GM12872 (cell line): Measurements from ENCODE around the gene CBX2.

Experiments used
- TF ChIP-seq, protein P1 (sequence below): IDR thresholded peaks from 3 replicates; pipeline ENCODE4 v1.5.1; 2011; ENCODE audit warnings: low read depth, mild to moderate bottlenecking, low read length, moderate library complexity; ENCODE audit not compliant: insufficient read depth

CBX2 gene

DNA sequence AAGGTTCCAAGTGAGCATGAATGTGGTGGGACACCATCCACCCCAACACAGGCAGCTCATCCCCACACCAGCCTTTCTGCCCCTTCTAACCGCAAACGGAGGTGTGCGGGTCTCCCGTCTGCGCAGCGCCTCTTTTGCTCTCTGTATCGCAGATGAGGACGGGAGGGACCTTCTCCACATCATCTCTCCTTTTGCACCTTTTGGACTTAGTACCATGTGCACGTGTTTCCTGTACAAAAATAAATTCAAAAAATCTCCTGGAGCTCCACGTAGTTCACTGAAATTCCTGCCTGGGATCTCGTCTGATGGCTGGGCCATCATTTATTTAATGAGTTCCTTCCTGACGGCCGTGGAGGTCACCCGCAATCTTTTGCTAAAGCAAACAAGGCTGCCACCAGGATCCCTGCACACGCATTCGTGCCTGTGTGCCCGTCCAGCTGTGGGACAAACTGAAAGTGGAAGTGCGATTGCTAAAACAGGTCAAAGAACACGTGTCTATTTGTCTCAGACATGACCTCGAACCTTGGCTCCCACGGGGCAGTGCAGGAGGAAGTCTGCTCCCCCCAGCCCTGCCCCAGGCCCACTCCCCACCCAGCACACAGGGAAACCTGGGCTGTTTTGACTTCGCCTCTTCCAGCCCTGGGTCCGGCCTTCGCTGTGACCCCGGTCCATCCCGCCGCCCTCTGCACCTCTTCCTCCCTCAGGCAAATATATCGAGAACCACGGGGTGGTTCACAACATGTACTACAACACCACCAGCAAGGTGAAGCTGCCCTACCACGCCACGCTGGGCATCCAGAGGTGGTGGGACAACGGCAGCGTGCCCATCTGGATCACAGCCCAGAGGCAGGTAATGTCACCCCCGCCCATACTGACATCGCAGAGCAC lies 44.9 kb upstream of the CBX2 start:
- TF ChIP-seq, protein P1, sequence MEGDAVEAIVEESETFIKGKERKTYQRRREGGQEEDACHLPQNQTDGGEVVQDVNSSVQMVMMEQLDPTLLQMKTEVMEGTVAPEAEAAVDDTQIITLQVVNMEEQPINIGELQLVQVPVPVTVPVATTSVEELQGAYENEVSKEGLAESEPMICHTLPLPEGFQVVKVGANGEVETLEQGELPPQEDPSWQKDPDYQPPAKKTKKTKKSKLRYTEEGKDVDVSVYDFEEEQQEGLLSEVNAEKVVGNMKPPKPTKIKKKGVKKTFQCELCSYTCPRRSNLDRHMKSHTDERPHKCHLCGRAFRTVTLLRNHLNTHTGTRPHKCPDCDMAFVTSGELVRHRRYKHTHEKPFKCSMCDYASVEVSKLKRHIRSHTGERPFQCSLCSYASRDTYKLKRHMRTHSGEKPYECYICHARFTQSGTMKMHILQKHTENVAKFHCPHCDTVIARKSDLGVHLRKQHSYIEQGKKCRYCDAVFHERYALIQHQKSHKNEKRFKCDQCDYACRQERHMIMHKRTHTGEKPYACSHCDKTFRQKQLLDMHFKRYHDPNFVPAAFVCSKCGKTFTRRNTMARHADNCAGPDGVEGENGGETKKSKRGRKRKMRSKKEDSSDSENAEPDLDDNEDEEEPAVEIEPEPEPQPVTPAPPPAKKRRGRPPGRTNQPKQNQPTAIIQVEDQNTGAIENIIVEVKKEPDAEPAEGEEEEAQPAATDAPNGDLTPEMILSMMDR = no peak

DNA sequence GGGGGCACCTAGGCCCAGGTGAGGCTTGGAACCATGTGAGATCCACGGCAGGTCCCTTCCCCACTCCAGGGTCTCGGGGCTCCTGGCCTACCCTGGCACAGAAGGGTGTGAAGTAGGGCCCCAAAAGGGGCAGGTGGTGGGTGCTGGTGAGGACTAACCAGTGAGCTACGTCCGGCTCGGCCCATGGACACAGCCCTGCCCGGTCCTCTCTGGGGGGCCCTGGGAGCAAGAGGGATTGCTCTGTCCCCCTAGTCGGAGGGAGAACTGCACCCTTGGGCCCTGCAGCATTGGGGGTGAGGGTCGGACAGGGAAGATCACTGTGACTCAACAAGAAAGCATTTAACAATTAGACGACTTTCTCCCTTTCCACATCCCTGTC lies 44.3 kb upstream of the CBX2 start:
- TF ChIP-seq, protein P1 = no peak

DNA sequence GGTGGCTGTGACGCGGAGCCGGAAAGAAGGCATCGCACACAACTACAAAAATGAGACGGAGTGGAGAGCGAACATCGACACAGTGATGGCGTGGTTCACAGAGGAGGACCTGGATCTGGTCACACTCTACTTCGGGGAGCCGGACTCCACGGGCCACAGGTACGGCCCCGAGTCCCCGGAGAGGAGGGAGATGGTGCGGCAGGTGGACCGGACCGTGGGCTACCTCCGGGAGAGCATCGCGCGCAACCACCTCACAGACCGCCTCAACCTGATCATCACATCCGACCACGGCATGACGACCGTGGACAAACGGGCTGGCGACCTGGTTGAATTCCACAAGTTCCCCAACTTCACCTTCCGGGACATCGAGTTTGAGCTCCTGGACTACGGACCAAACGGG lies 42.9 kb upstream of the CBX2 start:
- TF ChIP-seq, protein P1 = no peak

DNA sequence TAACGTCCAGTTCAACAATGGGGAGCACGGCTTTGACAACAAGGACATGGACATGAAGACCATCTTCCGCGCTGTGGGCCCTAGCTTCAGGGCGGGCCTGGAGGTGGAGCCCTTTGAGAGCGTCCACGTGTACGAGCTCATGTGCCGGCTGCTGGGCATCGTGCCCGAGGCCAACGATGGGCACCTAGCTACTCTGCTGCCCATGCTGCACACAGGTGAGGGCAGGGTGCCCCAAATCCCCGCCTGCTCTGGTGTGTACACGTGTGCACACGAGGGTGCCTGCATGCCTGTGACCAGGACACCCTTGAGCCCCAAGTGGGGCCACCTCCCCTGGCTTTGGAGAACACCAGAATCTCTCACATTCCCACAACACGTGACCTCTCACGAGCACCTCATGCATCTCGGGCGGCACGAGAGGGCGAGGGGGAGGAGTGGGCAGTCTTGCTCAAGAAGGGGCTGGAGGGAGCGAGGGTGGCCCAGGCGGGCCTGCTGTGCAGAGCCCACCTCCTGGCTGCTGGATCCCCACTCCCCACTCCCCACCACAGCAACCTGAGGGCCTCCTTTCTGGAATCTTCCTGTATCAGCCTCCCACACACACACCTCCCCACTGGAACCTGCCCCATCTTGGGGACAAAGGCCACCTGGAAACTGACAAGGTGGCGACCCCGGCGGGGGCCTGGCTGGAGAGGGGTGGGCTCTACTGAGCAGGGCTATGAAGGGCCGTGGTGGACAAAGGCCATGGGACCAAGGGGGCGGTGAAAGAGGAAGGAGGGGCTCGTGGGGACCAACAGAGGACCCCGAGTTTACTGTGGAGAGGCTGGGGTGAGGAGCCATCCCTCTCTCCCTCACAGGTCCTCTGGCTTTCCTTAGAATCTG lies 40.7 kb upstream of the CBX2 start:
- TF ChIP-seq, protein P1 = no peak

DNA sequence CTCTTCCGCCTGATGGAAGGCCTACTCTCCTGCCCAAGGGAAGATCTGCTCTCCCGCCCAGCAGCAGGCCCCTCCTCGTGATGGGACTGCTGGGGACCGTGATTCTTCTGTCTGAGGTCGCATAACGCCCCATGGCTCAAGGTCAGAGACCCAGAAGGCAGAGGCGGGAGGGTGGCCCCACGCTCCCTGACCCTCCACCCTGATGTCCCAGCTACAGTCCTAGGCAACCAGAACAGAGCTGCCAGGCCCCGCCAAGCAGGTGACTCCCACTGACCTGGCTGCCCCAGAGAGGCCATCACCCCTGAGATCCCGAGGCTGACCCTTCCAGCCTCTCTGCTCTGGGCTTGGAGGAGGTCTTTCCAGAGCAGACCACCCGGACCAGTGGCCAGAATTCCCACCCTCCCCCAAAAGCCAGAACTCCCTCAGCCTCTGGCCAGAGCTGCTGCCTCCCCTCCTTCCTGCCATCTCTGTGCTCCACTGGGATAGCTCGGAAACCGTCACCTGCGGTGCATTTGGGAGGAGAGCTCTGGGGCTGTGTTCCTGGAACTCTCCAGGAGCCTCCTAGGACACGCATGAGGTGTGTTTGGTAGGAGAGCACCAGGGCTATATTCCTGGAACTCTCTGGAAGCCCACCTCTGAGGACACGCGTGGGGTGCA lies 39.9 kb upstream of the CBX2 start:
- TF ChIP-seq, protein P1 = no peak

DNA sequence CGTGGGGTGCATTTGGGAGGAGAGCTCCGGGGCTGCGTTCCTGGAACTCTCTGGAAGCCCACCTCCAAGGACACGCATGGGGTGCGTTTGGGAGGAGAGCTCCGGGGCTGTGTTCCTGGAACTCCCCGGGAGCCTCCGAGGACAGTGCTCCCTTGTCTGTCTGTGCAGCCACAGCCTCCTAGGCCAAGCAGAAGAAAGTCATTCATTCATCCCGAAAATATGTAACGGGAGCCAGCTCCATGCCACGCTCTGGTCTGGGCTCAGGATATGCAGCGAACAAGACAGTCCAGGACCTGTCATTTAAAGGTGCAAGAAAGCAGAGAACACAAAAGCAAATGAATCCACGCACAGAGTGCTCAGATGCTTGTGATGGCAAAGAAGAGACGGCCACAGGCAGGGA lies 39.3 kb upstream of the CBX2 start:
- TF ChIP-seq, protein P1 = no peak
